Inflammatory macrophage treated with lipopolysaccharide for 4 hours (primary cell): ENCODE results near the gene PYGM.
"Not testable (repeated sequence)": the region's sequence is repeated elsewhere in the genome, so short reads cannot be mapped to it uniquely, and the experiment has no call there.

Source experiments
- DNase-seq: peaks from one replicate; pipeline ENCODE4 v3.0.0-alpha.2; 2020

Gene PYGM

GRCh38 chr11:64714666-64715065 lies 45.1 kb downstream of the PYGM start:
- no peak for DNase-seq

GRCh38 chr11:64713781-64714363 lies 45.9 kb downstream of the PYGM start:
- no peak for DNase-seq

DNA sequence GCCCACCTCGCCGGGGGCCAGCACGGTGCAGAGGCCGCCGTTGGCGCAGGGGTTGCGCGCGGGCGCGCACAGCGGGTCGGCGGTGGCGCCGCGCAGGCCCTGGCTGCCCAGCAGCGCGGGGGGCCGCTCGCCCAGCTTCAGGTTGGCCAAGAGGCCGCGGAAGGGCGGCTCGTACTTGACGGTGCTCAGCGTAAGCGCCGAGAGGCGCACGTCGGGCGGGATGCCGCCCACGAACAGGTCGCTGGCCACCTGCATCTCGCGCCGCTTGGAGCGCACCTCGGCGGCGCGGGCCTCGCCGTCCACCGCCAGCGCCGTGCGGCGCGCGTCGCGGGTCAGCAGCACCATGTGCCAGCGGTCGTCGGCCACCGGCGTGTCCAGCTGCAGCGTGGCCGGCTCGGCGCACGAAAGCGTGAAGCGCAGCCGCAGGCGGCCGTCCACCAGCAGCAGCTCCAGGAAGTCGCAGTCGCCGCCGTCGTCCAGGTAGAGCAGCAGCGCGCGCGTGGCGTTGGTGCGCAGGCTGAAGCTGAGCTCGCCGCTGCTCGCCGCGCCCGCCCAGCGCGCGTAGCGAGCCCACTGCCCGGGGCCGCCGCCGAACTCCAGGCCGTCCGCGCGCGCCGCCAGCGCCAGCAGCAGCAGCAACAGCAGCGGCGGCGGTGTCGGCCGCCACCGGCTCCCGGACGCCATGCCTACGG lies 46.6 kb downstream of the PYGM start:
- no peak for DNase-seq

DNA sequence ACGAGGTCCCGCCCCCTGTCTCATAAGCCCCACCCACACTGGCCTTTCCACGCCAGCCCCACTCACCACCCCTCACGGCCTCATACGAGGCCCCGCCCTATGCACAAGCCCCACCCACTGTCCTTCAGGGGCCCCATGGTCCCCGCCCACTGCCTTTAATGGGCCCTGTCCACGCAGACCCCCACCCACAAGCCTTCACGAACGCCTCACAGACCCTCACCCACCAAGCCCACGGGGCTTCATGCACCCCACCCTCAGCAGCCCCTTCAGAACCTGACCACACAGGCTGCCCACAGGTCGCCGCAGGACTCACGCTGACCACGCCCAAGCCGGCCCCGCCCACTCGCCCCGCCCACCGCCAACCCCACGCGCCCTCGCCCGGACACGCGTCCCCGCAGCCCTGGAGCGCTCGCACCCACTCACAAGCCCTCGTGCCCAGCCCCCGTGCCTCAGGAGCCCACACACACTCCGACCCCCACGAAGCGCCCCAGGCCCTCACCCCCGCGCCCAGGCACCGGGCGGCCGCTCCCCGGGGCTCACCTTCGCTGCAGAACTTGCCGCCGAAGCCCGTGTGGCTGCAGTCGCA lies 47.3 kb downstream of the PYGM start:
- no peak for DNase-seq

DNA sequence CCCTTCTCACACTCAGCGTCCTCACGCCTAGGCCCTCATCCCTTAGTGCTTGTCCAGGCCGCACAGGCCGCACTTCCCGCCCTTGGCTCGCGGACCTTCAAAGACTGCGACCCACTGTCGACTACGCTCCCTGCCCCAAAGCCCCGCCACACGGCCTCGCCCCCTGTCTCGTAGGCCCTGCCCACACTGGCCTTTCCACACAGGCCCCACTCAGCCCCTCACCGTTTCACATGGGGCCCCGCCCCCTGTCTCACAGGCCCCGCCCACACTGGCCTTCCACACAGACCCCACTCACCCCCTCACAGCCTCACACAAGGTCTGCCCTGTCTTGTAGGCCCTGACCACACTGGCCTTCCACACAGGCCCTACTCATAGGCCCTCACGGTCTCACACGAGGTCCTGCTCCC lies 47.8 kb downstream of the PYGM start:
- no peak for DNase-seq

- DNase-seq: no peak
These were observed 48.4 kb downstream of the PYGM start for GRCh38 chr11:64711138-64711955.

GRCh38 chr11:64710418-64711137 lies 49.2 kb downstream of the PYGM start:
- no peak for DNase-seq

DNA sequence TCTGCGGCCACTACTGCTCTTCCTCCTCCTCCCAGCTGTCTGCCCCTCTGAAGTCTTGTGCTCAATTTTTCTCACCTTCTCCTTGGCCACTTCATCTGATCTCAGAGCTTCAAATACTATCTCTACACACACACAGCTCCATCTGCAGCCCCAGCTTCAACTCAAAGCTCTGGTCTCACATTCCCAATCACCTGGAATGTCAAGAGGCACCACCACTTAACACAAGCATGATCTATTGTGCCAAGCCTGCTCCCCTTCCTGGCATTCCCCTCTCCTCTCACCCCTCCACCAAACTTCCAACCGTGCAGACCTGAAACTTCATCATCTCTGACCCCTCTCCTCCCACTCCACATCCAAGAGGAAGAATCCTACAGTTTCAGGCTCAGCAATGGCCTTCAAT lies 54.3 kb downstream of the PYGM start:
- no peak for DNase-seq

- no peak for DNase-seq
These were observed 56.7 kb downstream of the PYGM start for GRCh38 chr11:64703048-64703447.

- DNase-seq: not testable (repeated sequence)
These were observed 57.8 kb downstream of the PYGM start for GRCh38 chr11:64701956-64702355.

DNA sequence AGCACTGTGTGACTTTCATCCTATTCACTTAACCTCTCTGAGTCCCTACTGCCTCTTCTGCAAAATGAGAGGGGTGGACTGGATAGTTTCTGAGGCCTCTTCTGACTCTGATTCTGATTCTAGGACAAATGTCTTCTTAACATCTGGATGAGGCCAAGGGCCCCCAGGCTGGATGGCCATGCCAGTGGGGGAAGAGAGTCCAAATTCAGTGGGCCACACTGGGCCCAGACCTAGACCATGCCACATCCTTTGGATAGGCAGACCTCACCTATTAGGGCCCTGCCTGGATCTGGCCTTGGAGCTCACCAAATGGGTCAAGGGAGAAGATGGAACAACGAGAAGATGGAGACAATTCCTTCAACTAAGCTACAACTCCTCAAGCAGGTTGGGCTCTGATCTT lies 61.3 kb downstream of the PYGM start:
- no peak for DNase-seq

DNA sequence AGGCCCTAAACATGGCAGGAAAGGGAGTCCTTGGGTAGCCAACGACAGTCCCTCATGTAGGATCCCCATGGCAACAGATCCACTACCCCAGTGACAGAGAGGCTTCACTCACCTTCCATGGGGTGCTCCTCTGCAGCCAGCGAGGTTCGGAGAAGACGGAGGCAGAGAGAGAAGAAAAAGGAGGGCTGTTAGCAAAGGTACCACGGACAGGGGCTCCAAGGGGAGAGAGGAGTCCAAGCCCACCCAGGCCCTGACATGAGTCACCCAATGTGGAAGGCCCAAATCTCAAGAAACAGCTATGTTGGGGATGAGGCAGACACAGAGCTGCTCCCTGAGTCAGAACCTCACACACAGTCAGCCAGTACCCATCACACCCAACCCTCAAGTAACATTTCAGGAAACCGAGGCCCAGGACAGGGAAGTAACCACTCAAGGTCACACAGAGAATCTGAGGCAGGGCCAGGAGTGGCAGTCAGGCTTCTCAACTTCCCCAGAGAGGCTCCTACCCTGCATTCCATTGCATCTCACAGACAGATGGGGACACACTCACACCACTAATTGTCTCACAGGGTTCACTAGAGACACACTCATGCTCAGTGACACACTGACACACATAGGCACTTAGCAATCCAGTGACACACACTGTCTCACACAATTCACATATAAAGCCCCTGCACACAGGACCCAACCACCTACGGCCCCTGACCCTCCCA lies 62.0 kb downstream of the PYGM start:
- DNase-seq: no peak
